Endothelial cell of umbilical vein (primary cell): ENCODE results near the gene GALNT9. TPM values are rescaled to one million over a fixed set of nuclear protein-coding genes. Genes with fewer than 3 reads are reported as not detected.

Experiments
- BruUV-seq: library from RNA; stranded (reverse); fragments of 400-500 nt; replicated peaks from 2 replicates; lab custom pipeline; 2021; lab: Mats Ljungman, UMichigan
- CTCF ChIA-PET: fragments of 300-600, 350-600 bp; sonication (Branson Sonifier 250); formaldehyde crosslinking; loops from one replicate; lab custom pipeline; 2021; ENCODE audit warnings: antibody characterized with exemption, inconsistent platforms; lab: Charles Lee
- POLR2A ChIA-PET: fragments of 300-600, 350-600 bp; sonication (Branson Sonifier 250); formaldehyde crosslinking; loops from one replicate; lab custom pipeline; 2021; ENCODE audit warnings: antibody characterized with exemption, inconsistent platforms; lab: Charles Lee
- DNase-seq: peaks from one replicate; pipeline ENCODE4 v3.0.0-alpha.2; 2011; ENCODE audit warnings: low read depth, low spot score
- FAIRE-seq: peaks from 2 replicates; lab custom pipeline; 2011; peaks lifted over from hg19 to GRCh38; lab: Jason Lieb, UNC
- H2AFZ ChIP-seq: 2 replicates; pipeline ENCODE4 v1.6.0; 2012; ENCODE audit warnings: low read depth, low read length, control low read depth, inconsistent platforms
- H3K27ac ChIP-seq: 2 replicates; pipeline ENCODE4 v1.5.1; 2011; ENCODE audit warnings: low read depth, mild to moderate bottlenecking, control low read depth, low read length, moderate library complexity; ENCODE audit not compliant: insufficient read depth
- H3K27me3 ChIP-seq, 2 experiments: 2 replicates each; pipeline versions ENCODE4 v1.6.0 to v1.6.1; 2011; ENCODE audit warnings: low read length in 2 of 2, mixed read lengths in 1 of 2; ENCODE audit not compliant: control insufficient read depth in 2 of 2, insufficient read depth in 2 of 2
- H3K36me3 ChIP-seq, 2 experiments: 2 replicates in 1 of 2; 3 replicates in 1 of 2; pipeline ENCODE4 v1.5.1; 2011; ENCODE audit warnings: low read length in 2 of 2, mild to moderate bottlenecking in 1 of 2, moderate library complexity in 1 of 2; ENCODE audit not compliant: control insufficient read depth in 2 of 2, insufficient read depth in 2 of 2; ENCODE audit errors: extremely low read depth in 1 of 2
- H3K4me1 ChIP-seq: 3 replicates; pipeline ENCODE4 v1.5.1; 2011; ENCODE audit warnings: mild to moderate bottlenecking, low read length; ENCODE audit not compliant: control insufficient read depth, insufficient read depth; ENCODE audit errors: extremely low read depth
- H3K4me2 ChIP-seq: 2 replicates; pipeline ENCODE4 v1.6.1; 2011; ENCODE audit warnings: low read length, control low read depth, mixed read lengths; ENCODE audit not compliant: insufficient read depth
- H3K4me3 ChIP-seq, 3 experiments: fragments of 200-600 bp in 1 of 3; sonication (generic), shearing (Covaris generic) in 1 of 3; replicated peaks in 1 of 3; 2 replicates each; pipeline ENCODE4 v1.5.1; 2011 to 2016; ENCODE audit warnings: control low read depth in 3 of 3, low read length in 3 of 3, mild to moderate bottlenecking in 2 of 3, inconsistent platforms in 1 of 3, low read depth in 1 of 3, moderate library complexity in 1 of 3; ENCODE audit not compliant: insufficient read depth in 1 of 3
- H3K79me2 ChIP-seq: 2 replicates; pipeline ENCODE4 v1.6.0; 2012; ENCODE audit warnings: low read length, inconsistent platforms; ENCODE audit not compliant: control insufficient read depth, insufficient read depth
- H3K9ac ChIP-seq: replicated peaks from 2 replicates; pipeline ENCODE3; 2011; ENCODE audit warnings: low read length, control low read depth; ENCODE audit not compliant: insufficient read depth; ENCODE audit errors: extremely low read depth
- H3K9me1 ChIP-seq: replicated peaks from 3 replicates; pipeline ENCODE4 v1.6.0; 2011; ENCODE audit warnings: mild to moderate bottlenecking, low read length; ENCODE audit not compliant: control insufficient read depth, insufficient read depth; ENCODE audit errors: extremely low read depth
- H3K9me3 ChIP-seq: replicated peaks from 2 replicates; pipeline ENCODE4 v1.5.1; 2012; ENCODE audit warnings: low read length, inconsistent platforms; ENCODE audit not compliant: control insufficient read depth, insufficient read depth
- H4K20me1 ChIP-seq: replicated peaks from 2 replicates; pipeline ENCODE3; 2011; ENCODE audit warnings: mild to moderate bottlenecking, low read length; ENCODE audit not compliant: control insufficient read depth, insufficient read depth; ENCODE audit errors: extremely low read depth
- EZH2 ChIP-seq: IDR thresholded peaks from 2 replicates; pipeline ENCODE4 v1.6.1; 2012; ENCODE audit warnings: borderline replicate concordance, low read depth, mild to moderate bottlenecking, moderate library complexity, low read length, inconsistent platforms; ENCODE audit not compliant: severe bottlenecking
- FOS ChIP-seq: IDR thresholded peaks from 2 replicates; pipeline ENCODE4 v1.6.1; 2011; ENCODE audit warnings: mild to moderate bottlenecking, low read length, moderate library complexity, borderline replicate concordance; ENCODE audit not compliant: insufficient read depth
- GATA2 ChIP-seq: IDR thresholded peaks from 2 replicates; pipeline ENCODE4 v1.7.0; 2011; ENCODE audit warnings: low read depth, mild to moderate bottlenecking, moderate library complexity, mixed read lengths, low read length; ENCODE audit not compliant: insufficient read length, insufficient read depth
- JUN ChIP-seq: IDR thresholded peaks from 2 replicates; pipeline ENCODE4 v1.6.1; 2011; ENCODE audit warnings: borderline replicate concordance, low read depth; ENCODE audit not compliant: insufficient read length, insufficient read depth
- MYC ChIP-seq: IDR thresholded peaks from one replicate; pipeline ENCODE4 v1.6.1; 2011; ENCODE audit warnings: mild to moderate bottlenecking, low read depth, low read length
- POLR2A ChIP-seq: IDR thresholded peaks from 2 replicates; pipeline ENCODE4 v1.6.1; 2012; ENCODE audit warnings: low read depth, mild to moderate bottlenecking, control low read depth, low read length
- POLR2AphosphoS5 ChIP-seq: IDR thresholded peaks from 2 replicates; pipeline ENCODE4 v1.6.1; 2012; ENCODE audit warnings: low read depth, mild to moderate bottlenecking, control low read depth, low read length, moderate library complexity; ENCODE audit not compliant: insufficient read depth
- dilution Hi-C: fragments of 300-500 bp; cut with MboI; formaldehyde crosslinking; loops from one replicate; pipeline ENCODE4 v1.15.0; 2019; ENCODE audit warnings: low sequenced_read_pairs; ENCODE audit not compliant: extremely low pct_ligation_motif_present
- intact Hi-C: fragments of 100-400 bp; cut with micrococcal nuclease; formaldehyde crosslinking; loops from one replicate; pipeline ENCODE4 v1.10.0; 2022
- polyA plus RNA-seq, 4 experiments: library from polyadenylated mRNA; depleted of rRNA in 3 of 4; stranded (reverse) in 3 of 4; unstranded in 1 of 4; fragments of >200 nt; gene quantifications; 2 replicates each; pipeline versions ENCODE4 v1.2.1 to v1.2.3, GENCODE V29; 2011 to 2012; ENCODE audit warnings: missing spikeins in 1 of 4
- total RNA-seq: library from RNA; stranded (reverse); gene quantifications from 2 replicates; pipeline ENCODE4 v1.2.3, GENCODE V29; 2021
- TF ChIP-seq, protein P1 (sequence below), 2 donors: IDR thresholded peaks; 1 replicate in 1 of 2; 2 replicates in 1 of 2; pipeline ENCODE4 v1.5.1; 2011; ENCODE audit warnings: low read length in 2 of 2, mild to moderate bottlenecking in 2 of 2, moderate library complexity in 2 of 2, control low read depth in 1 of 2, inconsistent platforms in 1 of 2, low read depth in 1 of 2; ENCODE audit not compliant: insufficient read depth in 1 of 2; ENCODE audit errors: extremely low read depth in 1 of 2
- TF ChIP-seq, protein P2 (sequence below): IDR thresholded peaks from 2 replicates; pipeline ENCODE4 v1.6.1; 2011; ENCODE audit not compliant: insufficient read depth, insufficient read length

The GALNT9 gene
- total and polyA plus RNA-seq, 2 donors (not counting 3 experiments of a cell fraction or from before 2014, with no cell fraction given), result 0.14 to 0.73 TPM

DNA sequence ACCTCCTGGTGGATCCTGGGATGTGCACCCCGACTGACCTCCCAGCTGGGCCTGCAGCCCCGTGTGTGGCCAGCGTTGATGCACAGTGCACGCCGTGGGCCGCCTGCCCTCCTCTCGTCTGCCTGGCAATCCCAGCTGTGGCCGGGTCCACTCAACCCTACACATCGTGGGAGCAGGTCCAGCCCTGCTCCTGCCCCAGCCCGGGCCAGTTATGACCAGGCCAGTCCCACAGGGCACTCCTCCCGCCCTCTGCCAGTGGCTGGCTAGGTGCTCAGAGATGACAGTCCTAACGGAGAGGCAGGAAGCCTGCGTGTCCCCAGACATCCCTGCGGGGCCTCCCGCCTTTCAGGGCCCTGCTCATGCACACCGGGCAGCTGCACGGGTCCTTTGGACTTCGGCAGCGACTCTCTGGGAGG is 10.8 kb downstream of the GALNT9 start:
- no peaks in the 10 kb centered on the region for H3K27me3 ChIP-seq
- intact Hi-C loops, result no loop called here
- H3K9ac ChIP-seq, result no peak overlapping the region
- FAIRE-seq (no peak), DNase-seq (no peak)
- no peak overlapping the region for H3K4me2 ChIP-seq
- H3K4me3 ChIP-seq, result no peak overlapping the region
- ChIA-PET POLR2A (no interaction called here), CTCF (interaction anchor here (1.7 kb wide), 1 partner anchor 9 kb away, joined by 3 read pairs; no protein-coding TSS in a partner anchor)
- no peaks in the 10 kb centered on the region for H3K9me1 ChIP-seq
- no peaks in the 10 kb centered on the region for H3K4me1 ChIP-seq
- H3K79me2 ChIP-seq, result no peaks in the 10 kb centered on the region
- no peaks in the 10 kb centered on the region for H3K36me3 ChIP-seq
- no peaks in the 10 kb centered on the region for H3K9me3 ChIP-seq
- H3K27ac ChIP-seq, result no peak overlapping the region
- no TSS peak for BruUV-seq
- no peaks in the 10 kb centered on the region for H4K20me1 ChIP-seq
- no peak for TF ChIP-seq GATA2
- no peak overlapping the region for H2AFZ ChIP-seq
- dilution Hi-C loops, result no loop called here

DNA sequence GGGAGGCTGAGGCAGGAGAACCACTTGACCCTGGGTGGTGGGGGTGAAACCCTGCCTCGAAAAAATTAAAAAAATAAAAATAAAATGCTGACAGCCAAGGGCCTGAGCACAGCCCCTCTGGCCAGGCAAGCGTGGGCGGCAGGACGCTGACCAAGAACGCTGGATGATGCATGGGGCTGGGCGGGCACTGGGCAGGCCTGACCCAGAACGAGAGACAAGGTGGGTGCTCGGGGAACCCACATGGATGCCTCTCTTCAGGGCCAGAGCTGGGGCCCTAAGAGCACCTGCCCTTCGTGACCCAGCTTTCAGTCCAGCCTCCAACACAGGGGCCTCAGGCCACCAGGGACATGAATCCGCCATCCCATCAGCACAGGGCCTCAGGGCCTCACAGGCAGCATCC is 11.3 kb downstream of the GALNT9 start:
- no peak overlapping the region for H2AFZ ChIP-seq
- DNase-seq (no peak), FAIRE-seq (no peak)
- no peaks in the 10 kb centered on the region for H4K20me1 ChIP-seq
- H3K36me3 ChIP-seq, result no peaks in the 10 kb centered on the region
- no TSS peak for BruUV-seq
- H3K79me2 ChIP-seq, result no peaks in the 10 kb centered on the region
- no peak for TF ChIP-seq GATA2
- TF ChIP-seq FOS, result no peak
- TF ChIP-seq, protein P1, sequence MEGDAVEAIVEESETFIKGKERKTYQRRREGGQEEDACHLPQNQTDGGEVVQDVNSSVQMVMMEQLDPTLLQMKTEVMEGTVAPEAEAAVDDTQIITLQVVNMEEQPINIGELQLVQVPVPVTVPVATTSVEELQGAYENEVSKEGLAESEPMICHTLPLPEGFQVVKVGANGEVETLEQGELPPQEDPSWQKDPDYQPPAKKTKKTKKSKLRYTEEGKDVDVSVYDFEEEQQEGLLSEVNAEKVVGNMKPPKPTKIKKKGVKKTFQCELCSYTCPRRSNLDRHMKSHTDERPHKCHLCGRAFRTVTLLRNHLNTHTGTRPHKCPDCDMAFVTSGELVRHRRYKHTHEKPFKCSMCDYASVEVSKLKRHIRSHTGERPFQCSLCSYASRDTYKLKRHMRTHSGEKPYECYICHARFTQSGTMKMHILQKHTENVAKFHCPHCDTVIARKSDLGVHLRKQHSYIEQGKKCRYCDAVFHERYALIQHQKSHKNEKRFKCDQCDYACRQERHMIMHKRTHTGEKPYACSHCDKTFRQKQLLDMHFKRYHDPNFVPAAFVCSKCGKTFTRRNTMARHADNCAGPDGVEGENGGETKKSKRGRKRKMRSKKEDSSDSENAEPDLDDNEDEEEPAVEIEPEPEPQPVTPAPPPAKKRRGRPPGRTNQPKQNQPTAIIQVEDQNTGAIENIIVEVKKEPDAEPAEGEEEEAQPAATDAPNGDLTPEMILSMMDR (IDR thresholded peaks at IDR 0.05; ENCODE audit: extremely low read depth in 1 of 2, insufficient read depth in 1 of 2, low read depth in 1 of 2, low read length in 2 of 2), result no peak
- TF ChIP-seq POLR2AphosphoS5, result no peak
- TF ChIP-seq EZH2, result no peak
- no peak for TF ChIP-seq MYC
- TF ChIP-seq JUN, result no peak
- TF ChIP-seq, protein P2, sequence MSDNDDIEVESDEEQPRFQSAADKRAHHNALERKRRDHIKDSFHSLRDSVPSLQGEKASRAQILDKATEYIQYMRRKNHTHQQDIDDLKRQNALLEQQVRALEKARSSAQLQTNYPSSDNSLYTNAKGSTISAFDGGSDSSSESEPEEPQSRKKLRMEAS, result no peak
- no peak for TF ChIP-seq POLR2A
- no peak overlapping the region for H3K9ac ChIP-seq
- intact Hi-C loops, result no loop called here
- no peaks in the 10 kb centered on the region for H3K4me1 ChIP-seq
- dilution Hi-C loops, result no loop called here
- ChIA-PET CTCF (interaction anchor here (1.7 kb wide), 1 partner anchor 9 kb away, joined by 3 read pairs; no protein-coding TSS in a partner anchor), POLR2A (no interaction called here)
- no peak overlapping the region for H3K4me3 ChIP-seq
- H3K9me1 ChIP-seq, result no peaks in the 10 kb centered on the region
- H3K27me3 ChIP-seq, result no peaks in the 10 kb centered on the region
- H3K27ac ChIP-seq, result no peak overlapping the region
- H3K9me3 ChIP-seq, result no peaks in the 10 kb centered on the region
- no peak overlapping the region for H3K4me2 ChIP-seq
